GM06990 (cell line): ENCODE measurements around the gene PIAS4.

Experiments
- DNase-seq: peaks from one replicate; pipeline ENCODE4 v3.0.0-alpha.2; 2011; ENCODE audit not compliant: insufficient read length; ENCODE audit errors: extremely low read depth
- H3K27me3 ChIP-seq: replicated peaks from 2 replicates; pipeline ENCODE4 v1.6.0; 2011; ENCODE audit warnings: low read length; ENCODE audit not compliant: control insufficient read depth, insufficient read depth
- H3K36me3 ChIP-seq: 2 replicates; pipeline ENCODE4 v1.5.1; 2011; ENCODE audit warnings: low read length; ENCODE audit not compliant: control insufficient read depth, insufficient read depth
- H3K4me3 ChIP-seq: replicated peaks from 2 replicates; pipeline ENCODE4 v1.5.1; 2011; ENCODE audit warnings: low read depth, mild to moderate bottlenecking, control low read depth, low read length
- TF ChIP-seq, protein P1 (sequence below): IDR thresholded peaks from 2 replicates; pipeline ENCODE4 v1.5.1; 2011; ENCODE audit warnings: low read length, control low read depth, mild to moderate bottlenecking, inconsistent platforms; ENCODE audit not compliant: insufficient read depth, poor library complexity, severe bottlenecking

Gene PIAS4

DNA sequence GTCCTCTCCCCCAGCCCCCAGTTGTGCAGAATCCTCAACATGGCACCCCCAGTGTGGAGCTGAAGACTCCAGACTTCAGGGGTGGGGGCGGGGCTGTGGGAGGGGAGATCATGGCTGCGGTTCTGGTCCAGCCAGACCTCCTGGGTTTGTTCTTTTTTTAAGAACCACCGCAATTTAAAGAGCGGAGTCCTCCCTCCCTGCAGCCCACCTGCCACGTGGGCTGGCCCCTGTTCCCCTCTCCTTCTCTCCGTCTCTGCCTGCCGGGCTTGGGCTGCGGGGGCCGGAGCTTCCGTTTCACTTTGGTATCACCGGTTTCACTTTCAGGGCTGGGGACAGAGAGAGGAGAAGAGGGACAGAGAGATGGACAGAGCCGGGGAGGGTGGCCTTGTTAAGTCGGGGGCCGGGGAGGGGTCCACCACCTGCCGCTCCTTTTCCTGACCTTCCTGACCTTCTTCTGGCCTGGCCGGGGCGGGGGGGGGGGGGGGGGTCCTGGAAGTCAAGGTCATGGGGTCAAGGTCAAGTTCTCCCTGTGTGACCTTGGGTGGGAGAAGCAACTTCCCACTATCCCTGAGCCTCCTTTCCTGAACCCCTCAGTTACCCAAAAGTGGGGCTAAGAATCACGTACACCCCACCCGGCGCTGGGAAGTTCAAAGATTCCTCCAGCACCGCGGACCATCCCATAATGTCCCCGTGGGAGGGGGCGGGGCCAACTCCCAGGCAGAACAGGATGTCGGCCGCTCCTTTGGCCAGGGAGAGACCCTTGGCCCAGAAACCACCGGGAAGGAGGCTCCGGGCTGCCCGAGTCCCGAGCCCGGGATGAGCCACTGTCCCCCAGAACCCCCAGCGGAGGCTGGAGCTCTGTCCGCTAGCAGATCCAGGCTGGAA is 70.5 kb downstream of the PIAS4 start:
- TF ChIP-seq, protein P1, sequence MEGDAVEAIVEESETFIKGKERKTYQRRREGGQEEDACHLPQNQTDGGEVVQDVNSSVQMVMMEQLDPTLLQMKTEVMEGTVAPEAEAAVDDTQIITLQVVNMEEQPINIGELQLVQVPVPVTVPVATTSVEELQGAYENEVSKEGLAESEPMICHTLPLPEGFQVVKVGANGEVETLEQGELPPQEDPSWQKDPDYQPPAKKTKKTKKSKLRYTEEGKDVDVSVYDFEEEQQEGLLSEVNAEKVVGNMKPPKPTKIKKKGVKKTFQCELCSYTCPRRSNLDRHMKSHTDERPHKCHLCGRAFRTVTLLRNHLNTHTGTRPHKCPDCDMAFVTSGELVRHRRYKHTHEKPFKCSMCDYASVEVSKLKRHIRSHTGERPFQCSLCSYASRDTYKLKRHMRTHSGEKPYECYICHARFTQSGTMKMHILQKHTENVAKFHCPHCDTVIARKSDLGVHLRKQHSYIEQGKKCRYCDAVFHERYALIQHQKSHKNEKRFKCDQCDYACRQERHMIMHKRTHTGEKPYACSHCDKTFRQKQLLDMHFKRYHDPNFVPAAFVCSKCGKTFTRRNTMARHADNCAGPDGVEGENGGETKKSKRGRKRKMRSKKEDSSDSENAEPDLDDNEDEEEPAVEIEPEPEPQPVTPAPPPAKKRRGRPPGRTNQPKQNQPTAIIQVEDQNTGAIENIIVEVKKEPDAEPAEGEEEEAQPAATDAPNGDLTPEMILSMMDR: no peak
- peak; percentile 66 for DNase-seq
- Histone ChIP-seq H3K4me3 (peak overlapping the region; percentile 52), H3K27me3 (no peaks in the 10 kb centered on the region), H3K36me3 (no peaks in the 10 kb centered on the region)

DNA sequence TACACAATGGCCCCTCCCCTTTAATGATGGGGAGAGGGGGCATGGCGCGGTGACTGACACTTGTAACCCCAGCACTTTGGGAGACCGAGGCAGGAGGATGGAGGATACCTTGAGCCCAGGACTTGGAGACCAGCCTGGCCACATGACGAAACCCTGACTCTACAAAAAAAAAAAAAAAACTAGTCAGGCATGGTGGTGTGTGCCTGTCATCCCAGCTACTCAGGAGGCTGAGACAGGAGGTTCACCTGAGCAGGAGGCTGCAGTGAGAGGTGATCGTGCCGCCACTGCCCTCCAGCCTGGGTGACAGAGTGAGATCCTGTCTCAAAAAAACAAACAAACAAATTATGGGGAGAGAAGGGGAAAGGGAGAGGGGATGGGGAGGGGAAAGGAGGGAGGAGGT is 72.9 kb downstream of the PIAS4 start:
- TF ChIP-seq, protein P1: no peak
- Histone ChIP-seq H3K27me3 (no peaks in the 10 kb centered on the region), H3K4me3 (no peak overlapping the region), H3K36me3 (no peaks in the 10 kb centered on the region)
- no peak for DNase-seq

DNA sequence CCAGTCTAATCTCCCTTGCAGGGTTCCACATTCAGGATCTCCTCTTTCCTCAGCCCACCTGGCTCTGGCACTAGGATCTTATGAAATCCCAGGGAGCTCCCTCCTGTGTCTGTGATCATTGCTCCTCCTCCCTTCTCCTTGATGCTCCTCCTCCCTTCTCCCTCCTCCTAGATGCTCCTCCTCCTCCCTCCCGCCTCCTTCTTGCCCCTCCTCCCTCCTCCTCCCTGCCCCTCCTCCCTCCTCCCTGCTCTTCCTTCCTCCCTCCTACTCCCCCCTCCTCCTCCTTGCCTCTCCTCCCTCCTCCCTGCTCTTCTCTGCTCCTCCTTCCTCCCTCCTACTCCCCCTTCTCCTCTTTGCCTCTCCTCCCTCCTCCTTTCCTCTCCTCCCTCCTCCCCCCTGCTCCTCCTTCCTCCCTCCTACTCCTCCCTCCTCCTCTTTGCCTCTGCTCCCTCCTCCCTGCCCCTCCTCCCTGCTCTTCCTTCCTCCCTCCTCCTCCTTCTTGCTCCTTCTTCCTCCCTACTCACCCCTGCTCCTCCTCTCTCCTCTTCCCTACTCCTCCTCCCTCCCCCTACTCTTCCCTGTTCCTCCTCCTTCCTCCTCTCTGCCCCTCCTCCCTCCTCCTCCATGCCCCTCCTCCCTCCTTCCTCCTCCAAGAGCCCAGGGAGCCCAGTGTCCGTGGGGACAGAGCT is 74.0 kb downstream of the PIAS4 start:
- TF ChIP-seq, protein P1: no peak
- no peak for DNase-seq
- Histone ChIP-seq H3K36me3 (no peaks in the 10 kb centered on the region), H3K27me3 (no peaks in the 10 kb centered on the region), H3K4me3 (no peak overlapping the region)

DNA sequence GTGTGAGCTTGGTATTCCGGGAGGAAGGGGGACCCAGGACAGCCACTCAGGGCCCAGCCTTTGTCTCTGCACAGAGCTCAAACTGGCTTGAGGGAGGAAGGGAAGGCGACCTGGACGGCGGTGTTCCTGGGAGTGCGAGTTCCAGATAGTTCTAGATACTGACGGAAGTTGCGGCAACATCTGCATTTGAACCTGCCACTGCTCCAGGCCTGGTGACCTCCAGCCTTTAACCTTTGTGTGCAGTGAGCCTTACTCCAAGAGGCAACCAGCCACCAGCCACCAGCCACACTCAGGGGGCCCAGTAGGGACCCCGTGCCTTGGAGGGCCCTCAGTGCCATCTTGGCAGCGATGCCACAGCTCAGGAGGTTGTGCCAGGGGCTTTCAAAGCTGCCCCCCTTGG is 74.6 kb downstream of the PIAS4 start:
- no peak for DNase-seq
- Histone ChIP-seq H3K27me3 (no peaks in the 10 kb centered on the region), H3K36me3 (no peaks in the 10 kb centered on the region), H3K4me3 (no peak overlapping the region)
- TF ChIP-seq, protein P1: no peak

DNA sequence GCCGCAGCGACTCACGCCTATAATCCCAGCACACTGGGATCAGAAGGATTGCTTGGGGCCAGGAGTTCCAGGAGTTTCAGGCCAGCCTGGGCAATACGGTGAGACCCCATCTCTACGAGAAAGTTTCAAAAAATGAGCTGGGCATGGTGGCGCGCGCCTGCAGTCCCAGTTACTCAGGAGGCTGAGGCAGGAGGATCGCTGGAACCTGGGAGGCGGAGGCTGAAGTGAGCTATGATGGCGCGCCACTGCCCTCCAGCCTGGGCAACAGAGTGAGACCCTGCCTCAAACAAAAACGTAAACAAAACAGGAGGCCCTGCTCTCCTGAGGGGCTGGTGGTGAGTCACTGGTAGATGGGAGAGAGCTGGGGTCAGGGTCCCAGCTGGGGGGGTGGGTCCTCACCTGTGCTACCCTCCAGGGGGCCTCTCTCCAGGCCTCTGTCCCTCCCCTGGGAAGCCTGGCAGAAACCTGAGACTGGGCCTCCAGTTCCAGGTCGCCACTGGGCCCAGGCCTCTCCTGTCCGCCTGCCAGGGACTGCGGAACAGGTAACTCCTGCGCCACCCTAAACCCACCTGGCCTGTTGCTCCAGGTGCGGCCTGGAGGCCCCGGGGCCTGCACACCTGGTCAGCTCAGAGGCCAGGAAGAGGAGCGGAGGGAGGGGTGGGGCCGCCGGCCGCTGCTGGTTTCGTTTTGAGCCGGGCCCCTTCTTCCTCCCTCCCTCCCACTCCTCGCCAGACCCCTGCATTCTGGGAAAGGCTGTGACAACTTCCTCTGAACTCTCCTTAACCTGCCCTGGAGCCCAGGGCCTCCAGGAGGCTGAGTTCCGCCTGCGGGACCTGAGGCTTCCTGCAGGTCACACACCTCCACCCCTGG is 76.4 kb downstream of the PIAS4 start:
- Histone ChIP-seq H3K4me3 (no peak overlapping the region), H3K36me3 (no peaks in the 10 kb centered on the region), H3K27me3 (no peaks in the 10 kb centered on the region)
- DNase-seq: peak; percentile 74
- TF ChIP-seq, protein P1: no peak
